Stimulated activated CD4-positive, alpha-beta T cell treated with anti-CD3 and anti-CD28 coated beads, TNF-alpha, amount 100 ng/mL, for 4 hours (primary cell): Measurements from ENCODE around the gene PRKG1.
"Not testable (repeated sequence)": the region's sequence is repeated elsewhere in the genome, so short reads cannot be mapped to it uniquely, and the experiment has no call there.

Experiments
- DNase-seq, 3 experiments: peaks; one replicate each; pipeline ENCODE4 v3.0.0-alpha.2; 2020; ENCODE audit warnings: low read depth in 3 of 3

Gene PRKG1

GRCh38 chr10:51321300-51321699 is 247.0 kb downstream of the PRKG1 start:
- DNase-seq = no peak

- no peak for DNase-seq
Measured at GRCh38 chr10:51321980-51322379, 247.7 kb downstream of the PRKG1 start.

- DNase-seq = no peak
Measured at GRCh38 chr10:51325649-51326048, 251.4 kb downstream of the PRKG1 start.

- DNase-seq = no peak
Measured at GRCh38 chr10:51326174-51326573, 251.9 kb downstream of the PRKG1 start.

DNA sequence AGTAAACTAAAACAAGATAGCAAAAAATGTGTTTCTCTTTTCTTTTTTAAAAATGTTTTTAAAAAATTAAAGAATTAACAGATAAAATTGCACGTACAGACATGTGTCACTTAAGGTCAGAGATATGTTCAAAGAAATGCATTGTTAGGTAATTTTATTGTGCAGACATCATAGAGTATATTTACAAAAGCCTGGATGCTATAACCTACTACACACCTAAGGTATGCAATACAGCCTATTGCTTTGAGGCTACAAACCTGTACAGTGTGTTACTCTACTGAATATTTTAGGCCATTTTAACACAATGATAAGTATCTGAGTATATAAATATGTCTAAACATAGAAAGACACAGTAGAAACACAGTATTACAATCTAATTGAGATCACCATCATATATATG is 253.1 kb downstream of the PRKG1 start:
- no peak for DNase-seq

GRCh38 chr10:51340366-51340765 is 266.1 kb downstream of the PRKG1 start:
- no peak for DNase-seq

DNA sequence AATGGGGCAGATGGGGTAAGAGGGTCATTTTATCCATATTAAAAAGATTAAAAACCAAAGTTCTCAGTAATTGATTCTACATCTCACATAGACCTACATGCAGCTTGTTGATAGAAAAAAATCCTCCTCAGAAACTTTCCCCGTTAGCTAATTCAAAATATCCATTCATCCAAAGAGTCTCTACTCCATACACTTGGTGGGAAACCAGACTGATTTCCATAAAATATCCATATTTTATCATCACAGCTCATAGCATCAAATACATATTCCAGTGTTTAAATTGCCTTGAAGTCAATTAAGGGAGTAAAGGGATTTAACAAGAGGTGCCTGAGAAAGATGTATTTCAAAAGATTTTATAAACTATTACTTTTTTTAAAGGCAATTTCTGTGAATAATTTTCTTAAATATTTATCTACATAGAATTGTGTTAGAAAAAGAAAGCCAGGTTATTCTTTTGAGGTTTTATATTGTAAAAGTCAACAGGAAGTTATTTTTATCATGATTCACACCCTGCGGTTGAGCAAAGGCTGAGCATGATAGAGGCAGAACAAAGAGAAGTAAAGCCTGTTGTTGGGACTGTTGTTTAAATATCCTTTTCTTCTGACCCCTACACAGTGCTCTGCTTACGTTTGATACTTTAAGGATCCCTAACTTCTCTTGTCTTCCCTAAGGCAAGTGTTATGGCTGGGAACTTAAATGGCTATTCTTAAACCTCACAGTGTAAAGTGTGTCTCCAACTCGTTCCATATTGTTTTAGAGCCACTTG is 266.7 kb downstream of the PRKG1 start:
- no peak for DNase-seq

DNA sequence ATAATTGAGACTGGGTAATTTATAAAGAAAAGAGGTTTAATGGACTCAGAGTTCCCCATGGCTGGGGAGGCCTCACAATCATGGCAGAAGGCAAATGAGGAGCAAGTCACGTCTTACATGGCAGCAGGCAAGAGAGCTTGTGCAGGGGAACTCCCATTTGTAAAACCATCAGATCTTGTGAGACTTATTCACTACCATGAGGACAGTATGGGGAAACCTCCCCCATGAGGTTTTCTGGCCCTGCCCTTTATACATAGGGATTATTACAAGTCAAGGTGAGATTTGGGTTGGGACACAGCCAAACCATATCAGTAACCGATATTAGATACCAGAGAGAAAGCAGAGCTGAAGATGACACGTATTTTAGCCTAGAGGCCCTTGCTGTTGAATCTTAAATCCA is 267.5 kb downstream of the PRKG1 start:
- not testable (repeated sequence) for DNase-seq

DNA sequence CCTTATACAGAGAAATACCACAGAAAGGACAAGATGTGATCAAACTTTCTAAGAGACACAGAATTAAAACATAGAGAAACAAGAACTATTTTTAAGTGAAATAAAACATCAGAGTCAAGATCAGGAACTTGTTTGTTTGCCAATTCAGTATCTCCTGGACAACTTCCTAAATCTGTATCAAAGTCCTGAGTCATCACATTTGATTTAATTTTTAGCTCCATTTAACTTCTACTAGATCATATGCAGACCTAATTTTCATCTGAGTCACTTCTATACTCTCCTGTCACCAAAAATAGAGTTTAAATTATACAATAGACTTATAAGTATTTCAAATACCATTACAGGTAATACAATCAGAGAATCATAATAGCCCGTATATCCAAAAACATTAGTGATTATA is 268.1 kb downstream of the PRKG1 start:
- no peak for DNase-seq

- no peak for DNase-seq
Measured at GRCh38 chr10:51343391-51343790, 269.1 kb downstream of the PRKG1 start.

- no peak for DNase-seq
Measured at GRCh38 chr10:51344371-51344770, 270.1 kb downstream of the PRKG1 start.

DNA sequence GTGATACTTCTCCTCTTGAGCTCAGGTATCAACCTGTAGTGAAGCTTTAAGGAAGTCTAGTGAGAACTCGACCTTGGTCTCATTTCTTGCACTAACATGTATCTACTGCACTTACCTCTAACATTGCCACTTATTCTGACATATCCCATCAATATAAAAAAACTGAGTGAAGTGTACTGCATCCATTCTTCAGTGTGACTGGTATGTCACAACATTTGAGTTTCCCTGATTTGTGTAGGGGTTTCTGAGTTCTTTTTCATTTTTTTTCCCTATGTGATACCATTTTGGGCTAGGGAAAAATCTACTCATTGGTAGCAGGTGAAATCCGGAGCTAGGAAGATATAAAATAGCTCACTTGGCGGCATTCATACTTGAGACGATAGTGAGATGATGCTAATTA is 274.3 kb downstream of the PRKG1 start:
- DNase-seq = no peak

DNA sequence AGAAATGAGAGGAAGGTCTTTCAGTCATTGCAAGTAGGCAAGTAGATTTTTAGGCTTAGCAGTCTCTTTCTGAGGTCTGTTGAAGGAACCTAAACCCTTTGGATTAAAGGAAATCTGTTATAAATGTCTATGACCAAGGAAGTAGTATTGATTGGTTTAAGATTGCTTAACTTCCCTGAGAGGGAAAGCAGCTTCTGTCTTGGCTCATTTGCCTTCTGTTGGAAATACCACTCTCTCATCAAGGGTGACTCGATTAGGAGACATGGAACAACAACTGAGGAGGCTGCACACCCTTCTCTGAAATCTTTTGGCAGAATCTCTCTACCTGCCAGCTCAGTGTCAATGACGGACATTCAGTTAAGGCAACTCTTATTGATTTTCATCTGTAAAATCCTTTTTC is 282.9 kb downstream of the PRKG1 start:
- no peak for DNase-seq

- DNase-seq = no peak
Measured at GRCh38 chr10:51358227-51358626, 283.9 kb downstream of the PRKG1 start.

GRCh38 chr10:51363415-51363814 is 289.1 kb downstream of the PRKG1 start:
- DNase-seq = no peak

GRCh38 chr10:51364674-51365073 is 290.4 kb downstream of the PRKG1 start:
- DNase-seq = no peak

- no peak for DNase-seq
Measured at GRCh38 chr10:51366044-51366443, 291.8 kb downstream of the PRKG1 start.

DNA sequence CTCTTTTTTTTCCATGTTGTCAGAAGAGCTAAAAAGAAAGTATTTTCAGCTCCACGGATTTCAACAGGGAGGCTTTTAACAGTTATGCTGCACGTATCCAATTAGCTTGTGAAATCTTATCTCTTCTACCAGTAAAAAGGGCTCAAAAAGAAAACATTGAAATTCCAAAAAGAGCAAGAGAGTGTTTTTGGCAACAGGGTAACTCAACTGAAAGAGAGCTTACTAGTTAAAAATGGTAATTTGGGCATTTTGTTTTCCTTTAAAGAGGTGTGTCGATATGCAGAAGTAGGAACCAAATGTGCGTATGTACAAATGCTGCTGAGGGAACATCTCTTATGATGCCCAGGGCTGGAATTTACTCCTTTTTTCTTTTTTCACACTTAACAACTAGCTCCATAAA is 292.8 kb downstream of the PRKG1 start:
- no peak for DNase-seq

- no peak for DNase-seq
Measured at GRCh38 chr10:51367694-51368093, 293.4 kb downstream of the PRKG1 start.

- no peak for DNase-seq
Measured at GRCh38 chr10:51368943-51369342, 294.7 kb downstream of the PRKG1 start.

DNA sequence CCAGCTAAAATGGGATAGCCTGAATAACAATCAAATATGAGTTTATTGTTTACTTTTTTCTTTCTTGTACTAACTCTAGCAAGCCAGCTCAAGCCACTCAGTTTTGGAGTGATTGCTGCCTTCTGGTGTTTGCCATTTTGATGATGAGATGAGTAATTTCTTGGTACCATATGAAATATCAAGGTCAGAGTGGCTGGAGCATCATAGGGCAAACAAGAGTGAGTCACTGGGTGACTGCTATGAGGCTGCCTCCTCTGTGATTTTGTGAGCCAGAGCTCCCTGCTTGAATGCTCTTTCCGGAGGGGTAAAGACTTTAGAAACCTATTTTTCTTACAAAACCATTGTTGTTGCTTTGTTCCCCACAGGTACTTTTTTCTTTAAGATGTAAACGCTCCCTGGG is 295.6 kb downstream of the PRKG1 start:
- no peak for DNase-seq

DNA sequence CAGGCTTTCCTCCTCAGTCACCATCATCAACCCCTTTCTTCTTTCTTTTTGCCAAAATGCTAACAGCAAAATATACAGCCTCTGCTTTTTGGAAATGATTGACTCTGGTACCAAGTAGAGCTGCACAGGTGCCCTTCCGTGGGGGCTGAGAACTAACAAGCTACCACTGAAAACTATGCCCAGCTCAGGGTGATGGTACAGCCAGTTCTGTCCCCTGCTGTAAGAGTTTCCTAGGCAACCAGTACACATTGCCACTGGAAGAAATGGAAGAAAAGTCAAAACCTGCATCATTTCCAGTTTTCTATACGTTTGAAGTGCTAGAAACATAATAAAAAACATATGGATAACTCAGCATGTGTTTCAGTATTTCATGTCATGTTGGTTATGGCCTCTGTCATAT is 297.5 kb downstream of the PRKG1 start:
- DNase-seq = no peak

DNA sequence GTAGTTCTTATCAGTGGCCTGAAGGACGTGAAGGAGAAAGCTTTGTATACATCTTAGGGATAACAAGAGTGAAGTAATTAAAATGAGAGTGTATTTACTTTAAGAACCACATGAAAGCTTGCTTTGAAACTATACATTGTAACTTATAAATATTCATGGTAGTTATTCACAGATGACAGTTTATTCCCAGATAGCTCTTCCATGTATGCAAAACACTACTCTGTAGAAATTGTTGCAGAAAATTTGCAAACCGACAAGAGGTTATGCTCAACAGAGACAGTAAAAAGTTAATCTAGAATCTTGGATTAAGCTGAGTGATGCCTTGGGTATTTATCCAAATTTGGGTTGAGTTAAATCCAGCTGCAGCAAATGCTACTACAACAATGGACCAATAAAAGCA is 301.5 kb downstream of the PRKG1 start:
- DNase-seq = no peak
